WTC11 (cell line): ENCODE measurements around the gene MARS1.

Experiments
- ATF6 ChIP-seq: sonication (generic); formaldehyde crosslinking; IDR thresholded peaks from 2 replicates; pipeline ENCODE4 v1.8.1; 2023; ENCODE audit warnings: mild to moderate bottlenecking, missing genetic modification reagents
- NFE2L1 ChIP-seq: sonication (generic); formaldehyde crosslinking; IDR thresholded peaks from 2 replicates; pipeline ENCODE4 v1.8.1; 2023; ENCODE audit warnings: missing genetic modification reagents
- ZNF219 ChIP-seq: sonication (generic); formaldehyde crosslinking; IDR thresholded peaks from 2 replicates; pipeline ENCODE4 v1.8.0; 2023; ENCODE audit warnings: missing genetic modification reagents, mild to moderate bottlenecking, borderline replicate concordance
- TF ChIP-seq, protein P1 (sequence below): fragments of 200-600 bp; IDR thresholded peaks from 2 replicates; pipeline ENCODE4 v1.8.0; 2022; ENCODE audit warnings: antibody characterized with exemption
- TF ChIP-seq, protein P2 (sequence below): sonication (generic); formaldehyde crosslinking; IDR thresholded peaks from 2 replicates; pipeline ENCODE4 v1.8.1; 2023; ENCODE audit warnings: mild to moderate bottlenecking, missing genetic modification reagents, moderate library complexity

GRCh38 chr12:57533108-57533507, 45.2 kb downstream of the MARS1 start:
- TF ChIP-seq, protein P1, sequence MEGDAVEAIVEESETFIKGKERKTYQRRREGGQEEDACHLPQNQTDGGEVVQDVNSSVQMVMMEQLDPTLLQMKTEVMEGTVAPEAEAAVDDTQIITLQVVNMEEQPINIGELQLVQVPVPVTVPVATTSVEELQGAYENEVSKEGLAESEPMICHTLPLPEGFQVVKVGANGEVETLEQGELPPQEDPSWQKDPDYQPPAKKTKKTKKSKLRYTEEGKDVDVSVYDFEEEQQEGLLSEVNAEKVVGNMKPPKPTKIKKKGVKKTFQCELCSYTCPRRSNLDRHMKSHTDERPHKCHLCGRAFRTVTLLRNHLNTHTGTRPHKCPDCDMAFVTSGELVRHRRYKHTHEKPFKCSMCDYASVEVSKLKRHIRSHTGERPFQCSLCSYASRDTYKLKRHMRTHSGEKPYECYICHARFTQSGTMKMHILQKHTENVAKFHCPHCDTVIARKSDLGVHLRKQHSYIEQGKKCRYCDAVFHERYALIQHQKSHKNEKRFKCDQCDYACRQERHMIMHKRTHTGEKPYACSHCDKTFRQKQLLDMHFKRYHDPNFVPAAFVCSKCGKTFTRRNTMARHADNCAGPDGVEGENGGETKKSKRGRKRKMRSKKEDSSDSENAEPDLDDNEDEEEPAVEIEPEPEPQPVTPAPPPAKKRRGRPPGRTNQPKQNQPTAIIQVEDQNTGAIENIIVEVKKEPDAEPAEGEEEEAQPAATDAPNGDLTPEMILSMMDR, result no peak
- TF ChIP-seq, protein P2, sequence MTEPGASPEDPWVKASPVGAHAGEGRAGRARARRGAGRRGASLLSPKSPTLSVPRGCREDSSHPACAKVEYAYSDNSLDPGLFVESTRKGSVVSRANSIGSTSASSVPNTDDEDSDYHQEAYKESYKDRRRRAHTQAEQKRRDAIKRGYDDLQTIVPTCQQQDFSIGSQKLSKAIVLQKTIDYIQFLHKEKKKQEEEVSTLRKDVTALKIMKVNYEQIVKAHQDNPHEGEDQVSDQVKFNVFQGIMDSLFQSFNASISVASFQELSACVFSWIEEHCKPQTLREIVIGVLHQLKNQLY (CRISPR knock-in tag), result no peak
- TF ChIP-seq ZNF219 (CRISPR knock-in tag) (no peak), ATF6 (CRISPR knock-in tag) (no peak), NFE2L1 (CRISPR knock-in tag) (no peak)
